ENCODE data around the gene NUP98. TPM values are rescaled to one million over a fixed set of nuclear protein-coding genes. Genes with fewer than 3 reads are reported as not detected.

NUP98 gene
- total and polyA plus RNA-seq, 10 of the 15 experiments (the other 5 are each of a cell fraction or from before 2014, with no cell fraction given): 21.7 to 108 (median 78.9) TPM

- TF ChIP-seq JUND (IDR thresholded peaks at IDR 0.05; ENCODE audit: low read depth, low read length): no peak
- peak; percentile 51; the same call in 1 of the 2 replicates for TF ChIP-seq CREB1 (IDR thresholded peaks at IDR 0.05; ENCODE audit: low read depth)
- peak; percentile 44; the same call in 1 of the 2 replicates for TF ChIP-seq NBN (IDR thresholded peaks at IDR 0.05)
- TF ChIP-seq YY1 (IDR thresholded peaks at IDR 0.05; ENCODE audit: low read depth, low read length): 0 out of 2 replicates have a peak, but pooled peaks have one; percentile 11
- TF ChIP-seq FOS (IDR thresholded peaks at IDR 0.05; ENCODE audit: borderline replicate concordance, extremely low read depth, insufficient read length): no peak
- TF ChIP-seq RAD21 (IDR thresholded peaks at IDR 0.05; ENCODE audit: insufficient read depth, low read depth, low read length): peak; percentile 62
- TF ChIP-seq CTCF (IDR thresholded peaks at IDR 0.05 in 2 of 3, conservative IDR thresholded peaks at IDR 0.05 in 1 of 3; ENCODE audit: control insufficient read depth in 2 of 3, extremely low read depth in 1 of 3, insufficient read depth in 1 of 3, low read depth in 3 of 3, low read length in 3 of 3): peak; percentile 71 to 75 (median 73)
Observed at GRCh38 chr11:3807909-3808860, 10.8 kb upstream of the NUP98 start, which contains the start of gene PGAP2 (continued).

- no peak overlapping the region for H2AFZ ChIP-seq (ENCODE audit: control insufficient read depth, low read depth, low read length)
- H3K9ac ChIP-seq (ENCODE audit: control insufficient read depth, insufficient read depth, low read length): no peak overlapping the region
- H3K4me2 ChIP-seq (ENCODE audit: control insufficient read depth, insufficient read depth): no peak overlapping the region
- H3K4me3 ChIP-seq: no peak overlapping the region
- SMC1A ChIA-PET (ENCODE audit: uncharacterized antibody, unreplicated experiment): interaction anchor here (0.8 kb wide), 1 partner anchor 10 kb away, joined by 4 read pairs; no protein-coding TSS in a partner anchor
- no peaks in the 10 kb centered on the region for H3K9me3 ChIP-seq (replicated peaks; ENCODE audit: control insufficient read depth, insufficient read depth, low read length)
- H3K27me3 ChIP-seq (replicated peaks in 1 of 2; ENCODE audit: control insufficient read depth in 2 of 2, insufficient read depth in 2 of 2, low read length in 1 of 2): no peaks in the 10 kb centered on the region
- no TSS peak for BruUV-seq (replicated peaks)
- POLR2A ChIA-PET: no interaction called here
- in situ Hi-C loops (cut with MboI): no loop called here
- H3K36me3 ChIP-seq (ENCODE audit: control insufficient read depth in 2 of 2, insufficient read depth in 2 of 2, low read length in 1 of 2): no peaks in the 10 kb centered on the region
- H3K27ac ChIP-seq (ENCODE audit: control insufficient read depth, insufficient read depth): no peak overlapping the region
- no peaks in the 10 kb centered on the region for H3K79me2 ChIP-seq (ENCODE audit: control insufficient read depth, insufficient read depth, low read length)
- RAD21 ChIA-PET (ENCODE audit: unreplicated experiment): no interaction called here
- DNase-seq (ENCODE audit: low read depth, low spot score) (no peak), ATAC-seq (no peak), FAIRE-seq (no peak)
- intact Hi-C loops (cut with micrococcal nuclease; ENCODE audit: unreplicated experiment): no loop called here
- CTCF ChIA-PET: interaction anchor here (0.7 to 0.9 kb wide), 2 partner anchors 20 to 147 kb away, joined by 3 to 4 read pairs; no protein-coding TSS in a partner anchor
- 87% methylated on average over 11 of the region's 11 CpGs for WGBS (ENCODE audit: insufficient coverage, insufficient replicate concordance, low lambda C conversion rate, missing lambda C conversion rate)
- H3K4me1 ChIP-seq (ENCODE audit: control insufficient read depth, insufficient read depth, low read length): no peaks in the 10 kb centered on the region
- no peaks in the 10 kb centered on the region for H4K20me1 ChIP-seq (ENCODE audit: control insufficient read depth, insufficient read depth)
- TF ChIP-seq RELA (IDR thresholded peaks at IDR 0.05; ENCODE audit: borderline replicate concordance, partially characterized antibody) (no peak), SMARCA5 (IDR thresholded peaks at IDR 0.05) (no peak), EP300 (IDR thresholded peaks at IDR 0.05; ENCODE audit: borderline replicate concordance in 1 of 2, control insufficient read depth in 1 of 2, low read depth in 2 of 2, low read length in 2 of 2) (no peak), BCLAF1 (IDR thresholded peaks at IDR 0.05) (no peak), CBFB (IDR thresholded peaks at IDR 0.05; ENCODE audit: low read depth) (no peak), ATF7 (IDR thresholded peaks at IDR 0.05; ENCODE audit: low read depth) (no peak), ZNF384 (IDR thresholded peaks at IDR 0.05; ENCODE audit: borderline replicate concordance, low read depth, low read length) (no peak), ASH2L (IDR thresholded peaks at IDR 0.05; ENCODE audit: borderline replicate concordance, low read depth) (no peak), YY1 (IDR thresholded peaks at IDR 0.05; ENCODE audit: low read depth, low read length) (no peak), RAD51 (IDR thresholded peaks at IDR 0.05) (no peak)
Observed at GRCh38 chr11:3803726-3804495, 6.6 kb upstream of the NUP98 start.

All from GM12878 (cell line).